HuH-7 (cell line): ENCODE results near the gene PDXDC1.
A peak's percentile ranks its signal among the peaks of the same experiment; 100 is the strongest.
"Not testable (repeated sequence)": the region's sequence is repeated elsewhere in the genome, so short reads cannot be mapped to it uniquely, and the experiment has no call there.

Source experiments
- DNase-seq: peaks from one replicate; pipeline ENCODE4 v3.0.0; 2011; ENCODE audit warnings: low spot score

Gene PDXDC1

DNA sequence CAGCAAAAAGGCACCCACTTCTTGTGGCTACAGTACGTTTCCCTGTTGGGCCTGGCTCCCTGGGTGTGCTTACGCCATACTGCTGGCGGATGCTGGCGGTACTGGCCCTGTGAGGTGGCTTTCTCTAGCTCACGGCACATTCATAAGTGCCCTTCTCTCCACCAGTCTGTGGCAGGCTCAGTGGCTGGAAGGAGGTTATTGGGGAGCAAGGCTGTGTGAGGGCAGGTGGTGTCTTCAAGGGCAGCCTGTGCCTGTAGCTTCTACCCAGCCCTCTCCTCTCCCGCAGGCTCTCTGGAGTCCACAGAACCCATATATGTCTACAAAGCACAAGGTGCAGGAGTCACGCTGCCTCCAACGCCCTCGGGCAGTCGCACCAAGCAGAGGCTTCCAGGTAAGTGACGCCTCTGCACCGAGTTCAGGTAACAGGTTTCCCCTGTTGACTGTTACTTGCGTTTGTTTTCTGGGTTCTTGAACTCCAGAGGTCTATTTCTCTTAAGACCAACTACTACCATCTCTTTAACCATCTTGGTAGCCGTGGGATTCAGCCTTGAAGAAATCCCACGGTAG lies 60.4 kb downstream of the PDXDC1 start:
- DNase-seq = no peak

DNA sequence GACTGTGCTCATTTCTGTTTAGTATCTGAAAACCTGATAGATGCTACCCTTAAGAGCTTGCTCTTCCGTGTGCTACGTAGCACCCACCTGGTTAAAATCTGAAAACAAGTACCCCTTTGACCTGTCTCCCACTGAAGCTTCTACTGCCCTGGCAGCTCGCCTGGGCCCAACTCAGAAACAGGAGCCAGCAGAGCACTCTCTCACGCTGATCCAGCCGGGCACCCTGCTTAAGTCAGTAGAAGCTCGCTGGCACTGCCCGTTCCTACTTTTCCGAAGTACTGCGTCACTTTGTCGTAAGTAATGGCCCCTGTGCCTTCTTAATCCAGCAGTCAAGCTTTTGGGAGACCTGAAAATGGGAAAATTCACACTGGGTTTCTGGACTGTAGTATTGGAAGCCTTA lies 62.2 kb downstream of the PDXDC1 start:
- no peak for DNase-seq

DNA sequence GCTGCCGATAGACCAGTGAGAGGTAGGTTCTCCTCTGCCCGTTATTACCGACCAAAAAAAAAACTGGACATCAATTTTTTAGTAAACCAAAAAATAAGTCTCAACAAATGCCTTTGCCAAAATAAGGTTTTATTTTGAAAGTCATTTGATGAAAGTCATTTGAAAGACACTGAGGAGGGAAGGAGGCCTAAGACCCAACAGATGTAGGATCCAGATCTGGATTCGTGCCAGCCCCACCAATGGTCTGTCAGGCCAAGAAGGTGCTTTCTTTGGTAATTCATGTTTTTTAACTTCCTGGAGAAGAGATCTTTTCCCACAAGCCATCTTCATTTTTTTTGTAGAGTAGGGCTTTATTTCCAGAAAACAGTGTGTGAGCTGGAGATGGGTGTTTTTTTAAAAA lies 62.9 kb downstream of the PDXDC1 start:
- DNase-seq = no peak

DNA sequence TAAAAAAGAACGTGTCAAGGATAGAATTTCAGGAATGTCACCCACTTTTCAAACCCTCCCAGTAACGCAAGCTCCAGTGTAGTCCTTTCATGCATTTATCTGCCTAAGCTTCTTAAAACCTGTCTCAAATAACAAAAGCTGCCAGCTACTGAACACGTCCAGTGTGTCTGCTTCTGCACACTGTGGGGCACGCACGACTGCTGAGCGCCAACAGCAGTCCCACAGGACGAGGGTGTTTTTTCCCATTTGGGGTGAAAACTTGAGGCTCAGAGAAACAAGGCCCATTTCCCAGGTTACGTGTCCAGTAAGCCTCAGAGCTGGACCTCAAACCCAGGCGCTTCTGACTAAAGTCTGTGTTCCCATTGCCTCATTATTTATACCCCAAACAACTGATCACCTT lies 63.9 kb downstream of the PDXDC1 start:
- no peak for DNase-seq

DNA sequence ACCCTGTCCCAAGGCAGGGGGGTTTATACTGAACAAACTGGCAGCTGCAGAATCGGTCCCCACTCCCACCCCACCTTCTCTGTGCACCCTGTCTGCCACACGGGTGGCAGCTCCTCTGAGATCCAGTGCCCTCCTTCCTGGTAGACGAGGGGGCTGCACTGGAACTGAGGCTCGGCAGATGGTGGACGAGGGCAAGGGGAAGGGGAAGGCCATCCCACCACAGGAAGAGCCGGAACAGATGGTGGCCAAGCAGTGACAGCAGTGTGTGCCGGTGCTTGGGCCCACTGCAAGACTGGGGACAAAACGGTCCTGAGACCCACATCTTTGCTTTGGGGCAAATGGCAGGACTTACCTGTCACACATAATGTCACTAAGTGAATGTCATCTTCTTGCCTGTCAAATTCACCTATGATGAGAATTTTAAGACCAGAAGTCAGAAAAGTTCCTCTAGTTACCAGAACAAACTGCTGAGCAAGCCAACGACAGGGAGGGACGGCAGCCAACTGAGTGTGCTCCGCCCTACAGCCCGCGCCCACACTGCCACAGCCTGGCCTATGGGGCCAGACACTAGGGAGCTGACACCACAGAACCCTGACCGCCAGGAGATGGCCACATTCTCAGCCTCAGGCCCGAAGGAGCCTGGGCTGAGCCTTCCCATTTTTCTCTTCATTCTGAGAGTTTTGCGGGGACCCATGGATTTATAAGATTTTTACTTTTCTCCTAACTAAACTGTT lies 66.6 kb downstream of the PDXDC1 start:
- DNase-seq = no peak

DNA sequence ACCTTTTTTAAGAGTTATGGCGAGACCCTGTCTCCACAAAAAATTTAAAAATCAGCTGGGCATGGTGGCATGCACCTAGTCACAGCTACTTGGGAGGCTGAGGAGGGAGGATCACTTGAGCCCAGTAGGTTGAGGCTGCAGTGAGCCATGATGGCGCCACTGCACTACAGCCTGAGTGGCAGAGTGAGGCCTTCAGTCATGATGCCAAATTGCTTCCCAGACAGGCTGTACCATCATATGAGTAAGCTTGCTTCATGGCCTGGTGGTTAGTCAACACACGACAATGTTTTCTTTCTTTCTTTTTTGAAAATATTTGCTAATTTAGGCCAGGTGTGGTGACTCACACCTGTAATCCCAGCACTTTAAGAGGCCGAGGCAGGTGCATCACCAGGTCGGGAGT lies 68.5 kb downstream of the PDXDC1 start:
- DNase-seq = no peak

DNA sequence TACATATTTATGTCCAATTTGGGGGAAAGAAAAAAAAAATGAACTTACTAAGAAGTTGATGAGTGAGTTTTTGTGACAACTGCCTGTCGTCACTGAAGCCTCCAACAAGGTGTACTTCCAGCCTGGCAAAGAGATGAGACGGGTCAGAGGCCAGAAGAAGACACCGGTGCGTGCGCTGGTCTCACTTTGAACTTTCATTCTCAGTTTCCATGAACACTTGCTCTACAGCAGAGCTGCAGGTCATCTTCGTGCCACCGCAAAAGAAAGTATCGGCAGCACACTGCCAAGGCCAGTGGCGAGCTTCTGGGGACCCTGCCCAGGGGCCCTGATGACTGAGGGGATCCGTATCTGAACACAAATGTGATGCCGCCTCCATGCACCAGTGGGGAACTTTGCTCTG lies 69.5 kb downstream of the PDXDC1 start:
- DNase-seq = no peak

DNA sequence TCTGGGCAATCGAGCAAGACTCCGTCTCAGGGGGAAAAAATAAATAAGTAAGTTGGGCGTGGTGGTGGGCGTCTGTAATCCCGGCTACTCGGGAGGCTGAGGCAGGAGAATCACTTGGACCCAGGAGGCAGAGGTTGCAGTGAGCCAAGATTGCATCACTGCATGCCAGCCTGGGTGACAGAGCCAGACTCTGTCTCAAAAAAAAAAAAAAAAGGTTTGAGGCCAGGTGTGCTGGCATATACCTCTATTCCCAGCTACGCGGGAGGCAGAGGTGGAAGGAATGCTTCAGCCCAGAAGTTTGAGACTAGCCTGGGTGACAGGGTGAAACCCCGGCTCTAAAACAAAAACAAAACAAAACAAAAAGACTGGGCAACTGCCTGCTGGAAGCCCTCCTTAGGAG lies 70.4 kb downstream of the PDXDC1 start:
- DNase-seq = not testable (repeated sequence)

DNA sequence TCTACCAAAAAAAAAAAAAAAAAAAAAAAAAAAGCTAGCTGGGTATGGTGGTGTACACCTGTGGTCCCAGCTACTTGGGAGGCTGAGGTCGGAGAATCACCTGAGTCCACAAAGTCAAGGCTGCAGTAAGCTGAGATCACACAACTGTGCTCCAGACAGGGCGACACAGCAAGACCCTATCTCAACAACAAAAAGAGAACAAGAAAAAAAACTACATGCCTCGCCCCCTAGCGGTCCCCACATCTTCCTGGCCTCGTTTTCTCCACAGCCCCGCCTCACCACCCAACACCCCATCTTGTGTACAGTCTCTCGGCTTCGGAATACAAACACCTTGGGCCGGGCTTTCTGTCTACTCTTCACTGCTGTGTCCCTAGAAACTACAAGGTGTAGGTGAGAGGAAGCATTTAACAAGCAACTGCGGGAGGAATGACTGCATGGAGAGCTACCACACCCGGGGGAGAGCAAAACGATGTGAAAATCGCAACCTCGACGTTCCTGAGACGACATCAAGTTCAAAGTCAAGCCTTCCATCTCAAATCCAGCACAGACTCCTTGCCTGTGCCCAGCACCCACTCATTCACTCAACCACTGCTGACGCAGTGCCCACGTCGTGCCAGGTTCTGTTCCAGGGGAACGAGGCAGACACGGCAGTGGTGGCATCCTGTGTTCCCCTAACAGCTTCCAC lies 72.0 kb downstream of the PDXDC1 start:
- peak; percentile 24 for DNase-seq

DNA sequence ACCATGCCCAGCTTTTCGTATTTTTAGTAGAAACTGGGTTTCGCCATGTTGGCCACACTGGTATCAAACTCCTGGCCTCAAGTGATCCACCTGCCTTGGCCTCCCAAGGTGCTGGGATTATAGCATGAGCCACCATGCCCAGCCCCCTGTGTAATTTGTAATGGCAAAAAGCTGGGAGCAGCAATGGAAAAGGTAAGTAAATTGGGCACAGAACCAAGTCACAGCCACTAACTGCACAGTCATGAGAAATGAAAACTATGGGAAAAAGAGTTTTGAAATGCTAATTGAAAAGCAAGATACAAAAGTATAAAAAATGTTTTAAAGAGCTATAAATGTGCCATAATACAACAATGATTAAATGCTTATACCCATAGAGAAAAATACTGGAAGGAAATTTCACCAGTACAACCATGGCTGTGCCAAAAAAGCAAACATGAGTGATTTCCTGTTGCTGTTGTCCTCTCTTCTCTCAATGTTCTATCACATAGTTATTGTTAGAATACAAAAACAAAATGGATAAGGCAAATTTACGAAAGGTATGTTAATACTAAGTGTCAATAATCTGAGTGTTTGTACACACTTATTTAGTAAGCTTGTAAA lies 74.9 kb downstream of the PDXDC1 start:
- no peak for DNase-seq

DNA sequence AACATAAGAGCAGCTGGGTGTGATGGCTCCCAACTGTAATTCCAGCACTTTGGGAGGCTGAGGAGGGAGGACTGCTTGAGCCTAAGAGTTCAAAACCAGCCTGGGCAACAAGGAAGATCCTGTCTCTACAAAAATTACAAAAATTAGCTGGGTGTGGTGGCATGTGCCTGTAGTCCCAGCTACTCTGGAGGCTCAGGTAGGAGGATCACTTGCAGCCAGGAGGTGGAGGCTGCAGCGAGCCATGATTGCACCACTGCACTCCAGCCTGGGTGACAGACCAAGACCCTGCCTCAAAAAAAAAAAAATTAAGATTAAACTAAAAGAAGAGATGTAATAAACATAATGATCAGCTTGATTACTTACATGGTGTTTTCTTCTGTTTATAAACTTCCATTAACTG lies 75.6 kb downstream of the PDXDC1 start:
- DNase-seq = not testable (repeated sequence)

DNA sequence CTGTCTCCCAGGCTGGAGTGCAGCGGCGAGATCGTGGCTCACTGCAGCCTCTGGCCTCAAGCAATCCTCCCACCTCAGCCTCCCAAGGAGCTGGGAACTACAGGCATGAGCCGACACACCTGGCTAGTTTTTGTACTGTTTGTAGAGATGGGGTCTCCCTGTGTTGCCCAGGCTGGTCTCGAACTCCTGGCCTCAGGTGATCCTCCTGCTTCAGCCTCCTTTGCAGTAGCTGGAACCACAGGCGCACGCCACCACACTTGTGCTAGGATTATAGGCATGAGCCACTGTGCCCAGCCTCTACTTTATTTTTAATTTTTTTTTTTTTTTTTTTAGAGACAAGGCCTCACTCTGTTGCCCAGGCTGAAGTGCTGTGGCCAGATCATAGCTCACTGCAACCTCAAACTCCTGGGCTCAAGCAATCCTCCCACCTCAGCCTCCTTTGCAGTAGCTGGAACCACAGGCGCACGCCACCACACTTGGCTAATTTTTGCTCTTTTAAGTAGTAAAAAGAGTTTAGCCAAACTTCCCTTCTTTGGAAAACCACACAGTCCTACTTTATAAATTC lies 76.6 kb downstream of the PDXDC1 start:
- DNase-seq = no peak

DNA sequence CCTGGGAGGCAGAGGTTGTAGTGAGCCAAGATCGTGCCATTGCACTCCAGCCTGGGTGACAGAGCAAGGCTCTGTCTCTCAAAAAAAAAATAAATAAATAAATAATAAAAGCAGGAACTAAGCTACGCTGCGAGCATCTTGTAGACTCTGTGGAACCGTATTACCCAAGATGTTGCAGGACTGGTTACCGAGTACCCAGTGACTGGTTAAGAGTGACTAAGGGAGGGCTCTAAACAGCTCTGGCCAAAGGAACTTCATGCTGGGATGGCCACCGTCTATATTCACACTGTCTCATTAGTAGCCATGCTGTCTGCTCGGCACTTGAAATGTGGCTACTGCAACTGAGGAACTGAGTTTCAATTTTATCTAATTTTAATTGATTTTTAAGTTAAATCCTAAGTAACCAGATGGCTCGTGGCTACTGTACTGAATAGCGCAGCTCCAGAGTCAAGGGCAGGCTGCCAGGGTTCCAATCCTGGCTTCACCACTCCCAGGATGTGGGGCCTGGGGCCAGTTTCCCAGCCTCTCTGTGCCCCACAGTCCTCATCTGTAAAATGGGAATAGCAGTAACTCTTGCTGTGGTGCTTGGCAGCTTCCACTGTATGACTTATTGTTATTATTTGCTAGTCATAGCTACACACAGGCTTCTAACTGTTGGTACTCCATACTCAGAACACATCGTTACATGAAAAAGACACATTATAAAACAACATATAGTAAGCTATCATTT lies 78.1 kb downstream of the PDXDC1 start:
- no peak for DNase-seq

DNA sequence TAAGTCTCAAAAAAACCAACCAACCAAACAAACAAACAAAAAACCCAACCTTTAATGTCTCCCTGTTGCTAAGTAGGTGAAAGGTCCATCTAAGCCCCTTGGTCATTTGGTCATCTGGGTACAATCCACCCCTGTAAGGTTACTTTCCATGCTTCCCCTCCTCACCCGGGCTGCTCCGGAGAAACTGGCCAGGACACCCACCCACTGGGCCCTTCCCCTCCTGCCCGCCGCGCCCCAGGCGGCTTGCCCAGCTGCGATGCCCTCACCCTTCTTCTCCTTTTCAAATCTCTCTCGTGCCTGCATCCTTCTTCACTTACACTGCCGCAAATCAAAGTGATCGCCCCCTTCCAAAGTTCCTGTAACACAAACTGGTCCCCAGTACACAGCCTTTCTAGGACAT lies 79.1 kb downstream of the PDXDC1 start:
- DNase-seq = no peak

DNA sequence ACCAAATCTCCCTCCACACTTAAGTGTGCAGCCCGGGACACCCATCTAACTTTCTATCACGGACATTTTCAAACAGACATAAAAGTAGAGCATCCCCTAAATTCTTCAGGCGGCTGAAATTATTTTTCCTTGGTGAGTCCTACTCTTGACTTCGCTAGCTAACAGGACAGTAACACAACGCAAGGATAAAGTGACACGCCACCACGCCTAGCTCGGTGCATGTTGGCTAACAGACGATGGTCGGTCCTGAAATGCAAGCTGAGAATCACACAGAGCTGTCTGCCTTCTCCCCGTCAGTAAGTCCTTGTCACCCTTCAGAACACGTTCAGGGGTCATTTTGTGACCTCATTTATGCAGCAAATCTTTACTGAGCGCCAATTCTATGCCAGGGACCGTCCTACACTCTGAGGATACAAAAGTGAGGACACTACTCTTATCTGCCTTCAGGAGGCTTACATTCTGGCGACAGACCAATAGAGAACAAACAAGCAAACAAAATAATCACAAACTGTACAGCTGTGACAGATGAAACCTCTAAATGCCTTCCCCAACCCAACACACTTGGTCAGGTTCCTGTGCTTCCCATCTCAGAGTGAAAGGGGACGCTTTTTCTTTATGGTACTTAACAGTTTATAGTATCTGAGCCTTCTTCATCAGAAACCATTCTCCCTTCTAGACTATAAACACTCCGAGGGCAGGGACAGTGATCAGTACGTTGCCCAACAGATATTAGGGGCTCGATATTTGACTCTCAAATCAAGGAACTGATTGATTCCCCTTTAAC lies 79.7 kb downstream of the PDXDC1 start:
- DNase-seq = no peak

DNA sequence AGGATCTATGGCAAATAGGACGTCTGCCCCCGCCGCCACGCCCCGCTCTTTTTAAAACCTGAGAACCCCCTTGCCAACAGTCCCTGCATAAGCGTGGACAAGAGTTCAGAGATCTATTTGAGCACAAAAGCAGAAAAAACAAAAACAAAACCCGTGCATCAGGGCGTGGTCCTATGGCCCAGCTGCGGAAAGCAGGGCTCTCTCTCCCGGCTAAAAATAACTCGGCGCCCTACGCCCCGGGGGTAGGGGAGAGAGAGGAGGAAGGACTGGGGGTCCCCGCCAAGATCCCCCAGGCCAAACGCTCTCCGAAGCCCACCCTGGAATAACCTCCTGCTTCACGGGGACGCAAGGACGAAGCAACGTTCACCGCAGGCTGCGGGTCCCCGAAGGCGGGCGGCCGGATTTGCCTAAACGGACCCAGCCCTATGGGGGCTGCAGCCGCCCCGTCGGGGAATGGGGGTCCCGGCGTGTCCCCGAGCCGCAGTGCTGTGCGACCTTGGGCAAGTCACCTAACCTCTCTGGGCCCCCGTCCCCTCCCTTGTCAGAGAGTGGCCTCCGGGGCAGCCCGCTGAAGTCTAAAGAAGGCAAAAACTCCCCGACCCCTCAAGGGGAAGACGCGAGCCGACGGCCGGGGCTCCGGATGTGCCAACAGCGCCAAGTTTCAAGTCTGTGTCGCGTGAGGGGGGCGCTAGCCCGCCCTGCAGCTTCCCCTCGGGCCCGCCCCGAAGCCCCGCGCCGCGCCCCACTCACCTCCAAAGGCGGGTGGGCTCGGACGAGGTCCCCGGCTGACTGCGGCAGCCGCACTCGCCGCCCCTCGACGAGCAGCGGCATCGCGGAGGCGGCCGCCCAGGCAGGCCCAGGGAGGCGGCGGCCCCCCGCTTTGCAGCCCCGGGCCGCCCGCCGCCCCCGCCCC lies 80.6 kb downstream of the PDXDC1 start:
- peak; percentile 27 for DNase-seq

DNA sequence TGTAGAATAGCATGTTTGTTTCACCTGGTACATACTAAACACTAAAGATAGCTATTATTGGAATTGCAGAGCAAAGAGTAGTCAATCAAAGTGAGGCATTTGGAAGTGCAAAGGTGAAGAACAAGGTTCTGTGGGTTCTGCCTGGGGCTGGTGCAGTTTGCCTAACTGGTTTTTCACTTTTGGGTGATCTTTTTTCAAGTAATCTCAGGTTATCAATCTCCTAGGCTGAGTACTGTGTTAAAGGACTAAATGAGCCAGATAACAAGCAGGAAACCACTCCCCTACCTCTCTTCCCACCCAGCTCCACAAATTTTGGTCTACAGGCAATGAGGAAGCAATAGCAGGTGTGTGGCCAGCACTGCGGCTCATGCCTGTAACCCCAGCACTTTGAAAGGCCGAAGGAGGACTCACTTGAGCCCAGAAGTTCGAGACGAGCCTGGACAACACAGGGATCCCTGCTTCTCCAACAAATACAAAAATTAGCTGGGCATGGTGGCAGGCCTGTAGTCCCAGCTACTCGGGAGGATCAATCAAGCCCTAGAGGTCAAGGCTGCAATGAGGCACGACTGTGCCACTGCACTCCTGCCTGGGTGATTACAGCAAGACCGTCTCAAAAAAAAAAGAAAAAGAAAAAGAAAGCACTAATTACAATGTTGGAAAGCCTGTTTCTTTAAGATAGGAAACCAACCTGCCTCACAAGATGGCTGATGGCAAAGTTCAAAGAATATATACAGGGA lies 83.0 kb downstream of the PDXDC1 start:
- DNase-seq = no peak

DNA sequence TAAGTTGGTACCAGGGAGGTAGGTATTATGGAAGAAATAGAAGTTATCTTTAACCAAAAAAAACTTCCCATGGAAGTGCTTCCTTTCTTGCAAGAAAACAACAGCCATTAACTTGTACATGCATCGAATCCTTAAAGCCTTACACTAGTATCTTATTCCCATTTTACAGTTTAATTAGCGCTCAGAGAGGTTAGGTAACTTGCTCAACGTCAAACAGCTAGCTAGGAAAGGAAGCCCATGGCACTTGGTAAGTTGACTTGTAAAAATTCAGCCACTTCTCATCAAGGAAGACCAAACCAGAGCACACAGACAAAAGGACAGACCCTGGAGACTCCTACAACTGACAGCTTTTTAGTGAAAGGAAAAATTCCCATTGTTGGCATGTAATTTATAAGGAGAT lies 84.5 kb downstream of the PDXDC1 start:
- DNase-seq = no peak

DNA sequence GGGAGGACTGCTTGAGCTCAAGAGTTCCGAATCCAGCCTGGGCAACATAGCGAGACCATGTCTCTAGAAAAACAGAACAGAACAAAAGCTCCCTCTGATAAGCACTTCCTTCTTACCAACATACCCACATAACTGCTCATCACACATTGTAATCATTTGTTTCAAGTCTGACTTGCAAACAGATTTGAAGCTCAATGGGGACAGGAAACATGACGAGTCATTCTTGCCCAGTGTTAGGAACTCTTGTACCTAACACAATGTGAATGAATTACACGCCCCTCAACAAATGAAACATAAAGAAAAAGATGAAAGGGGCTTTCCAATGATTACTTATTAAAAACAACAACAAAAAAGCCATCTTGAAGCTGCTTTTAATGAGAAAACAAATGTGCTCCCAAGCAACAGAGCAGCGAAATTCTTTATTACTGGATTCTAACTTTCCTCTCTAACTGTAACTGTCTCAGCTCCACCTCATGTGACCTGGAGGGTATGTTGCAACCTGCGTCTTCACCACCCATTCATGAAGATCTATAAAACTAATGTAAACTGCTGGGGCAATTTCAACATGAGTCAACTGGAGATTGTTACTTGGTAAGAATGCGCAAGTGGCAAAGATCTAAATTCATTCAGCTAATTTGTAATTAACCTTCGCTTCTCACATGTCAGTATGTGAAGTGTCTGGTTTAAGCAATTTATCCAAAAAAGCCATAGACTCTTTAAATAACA lies 87.4 kb downstream of the PDXDC1 start:
- DNase-seq = not testable (repeated sequence)
